Activated CD8-positive, alpha-beta memory T cell treated with anti-CD3 and anti-CD28 coated beads for 48 hours (primary cell): ENCODE results near the gene CAPN1.

Experiments used
- DNase-seq, 3 experiments: peaks; one replicate each; pipeline ENCODE4 v3.0.0-alpha.2; 2020; ENCODE audit warnings: low read depth in 2 of 3, low spot score in 2 of 3

CAPN1 gene

GRCh38 chr11:65258988-65259387 is 77.3 kb downstream of the CAPN1 start:
- no peak for DNase-seq

- no peak for DNase-seq
Observed at GRCh38 chr11:65260302-65260701, 78.6 kb downstream of the CAPN1 start.

DNA sequence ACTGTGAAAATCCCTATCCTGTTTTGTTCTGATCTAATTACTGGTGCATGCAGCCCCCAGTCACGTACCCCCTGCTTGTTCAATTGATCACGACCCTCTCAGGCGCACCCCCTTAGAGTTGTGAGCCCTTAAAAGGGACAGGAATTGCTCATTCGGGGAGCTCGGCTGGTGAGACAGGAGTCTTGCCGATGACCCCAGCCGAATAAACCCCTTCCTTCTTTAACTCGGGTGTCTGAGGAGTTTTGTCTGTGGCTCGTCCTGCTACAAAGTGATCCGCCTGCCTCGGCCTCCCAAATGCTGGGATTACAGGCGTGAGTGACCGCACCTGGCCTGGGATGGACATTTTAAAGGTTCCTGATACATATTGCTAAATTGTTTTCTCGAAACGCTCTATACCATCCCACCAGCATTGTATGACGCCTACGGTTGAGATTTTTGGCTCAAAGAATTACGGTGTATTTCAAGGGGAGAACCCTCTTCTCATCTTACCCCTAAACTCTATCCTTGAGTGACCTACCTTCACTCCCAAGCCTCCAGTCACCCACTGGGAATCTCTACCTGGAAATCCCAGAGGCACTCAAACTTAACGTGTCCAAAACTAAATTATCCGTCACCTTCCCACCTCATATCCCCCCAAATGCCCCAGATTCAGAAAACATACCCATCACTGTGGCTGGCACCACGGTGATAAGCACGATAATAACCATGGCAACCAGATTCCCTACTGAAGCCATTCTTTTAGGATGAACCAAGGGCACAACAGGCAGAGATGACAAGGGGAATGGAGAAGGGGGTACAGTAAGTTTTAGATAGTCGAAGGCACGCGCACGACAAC is 79.2 kb downstream of the CAPN1 start:
- DNase-seq: no peak
